Measurements from ENCODE around the gene KCNN4.
"Not testable (repeated sequence)": the region's sequence is repeated elsewhere in the genome, so short reads cannot be mapped to it uniquely, and the experiment has no call there.

The KCNN4 gene

DNA sequence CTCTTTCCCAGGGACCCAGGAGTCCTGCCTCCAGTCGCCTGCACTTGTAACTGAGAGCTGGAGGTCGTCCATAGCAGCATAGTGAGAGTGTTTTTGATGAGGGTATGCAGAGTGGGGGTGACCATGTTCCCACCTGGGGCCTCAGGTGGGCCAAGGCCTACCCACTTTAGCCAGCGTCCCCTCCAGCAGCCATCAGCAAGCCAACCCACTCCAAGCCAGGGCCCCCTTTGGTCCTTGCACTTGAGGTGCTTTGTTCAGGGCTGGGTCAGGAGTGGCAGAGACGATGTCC is 14.1 kb downstream of the KCNN4 start:
- H3K4me3 ChIP-seq (replicated peaks; ENCODE audit: low read depth, low read length) = no peak overlapping the region
- no peak for DNase-seq (ENCODE audit: extremely low read depth, low read depth)
- TF ChIP-seq, protein P1, sequence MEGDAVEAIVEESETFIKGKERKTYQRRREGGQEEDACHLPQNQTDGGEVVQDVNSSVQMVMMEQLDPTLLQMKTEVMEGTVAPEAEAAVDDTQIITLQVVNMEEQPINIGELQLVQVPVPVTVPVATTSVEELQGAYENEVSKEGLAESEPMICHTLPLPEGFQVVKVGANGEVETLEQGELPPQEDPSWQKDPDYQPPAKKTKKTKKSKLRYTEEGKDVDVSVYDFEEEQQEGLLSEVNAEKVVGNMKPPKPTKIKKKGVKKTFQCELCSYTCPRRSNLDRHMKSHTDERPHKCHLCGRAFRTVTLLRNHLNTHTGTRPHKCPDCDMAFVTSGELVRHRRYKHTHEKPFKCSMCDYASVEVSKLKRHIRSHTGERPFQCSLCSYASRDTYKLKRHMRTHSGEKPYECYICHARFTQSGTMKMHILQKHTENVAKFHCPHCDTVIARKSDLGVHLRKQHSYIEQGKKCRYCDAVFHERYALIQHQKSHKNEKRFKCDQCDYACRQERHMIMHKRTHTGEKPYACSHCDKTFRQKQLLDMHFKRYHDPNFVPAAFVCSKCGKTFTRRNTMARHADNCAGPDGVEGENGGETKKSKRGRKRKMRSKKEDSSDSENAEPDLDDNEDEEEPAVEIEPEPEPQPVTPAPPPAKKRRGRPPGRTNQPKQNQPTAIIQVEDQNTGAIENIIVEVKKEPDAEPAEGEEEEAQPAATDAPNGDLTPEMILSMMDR (IDR thresholded peaks at IDR 0.05; ENCODE audit: low read depth, low read length, missing control alignments) = no peak

DNA sequence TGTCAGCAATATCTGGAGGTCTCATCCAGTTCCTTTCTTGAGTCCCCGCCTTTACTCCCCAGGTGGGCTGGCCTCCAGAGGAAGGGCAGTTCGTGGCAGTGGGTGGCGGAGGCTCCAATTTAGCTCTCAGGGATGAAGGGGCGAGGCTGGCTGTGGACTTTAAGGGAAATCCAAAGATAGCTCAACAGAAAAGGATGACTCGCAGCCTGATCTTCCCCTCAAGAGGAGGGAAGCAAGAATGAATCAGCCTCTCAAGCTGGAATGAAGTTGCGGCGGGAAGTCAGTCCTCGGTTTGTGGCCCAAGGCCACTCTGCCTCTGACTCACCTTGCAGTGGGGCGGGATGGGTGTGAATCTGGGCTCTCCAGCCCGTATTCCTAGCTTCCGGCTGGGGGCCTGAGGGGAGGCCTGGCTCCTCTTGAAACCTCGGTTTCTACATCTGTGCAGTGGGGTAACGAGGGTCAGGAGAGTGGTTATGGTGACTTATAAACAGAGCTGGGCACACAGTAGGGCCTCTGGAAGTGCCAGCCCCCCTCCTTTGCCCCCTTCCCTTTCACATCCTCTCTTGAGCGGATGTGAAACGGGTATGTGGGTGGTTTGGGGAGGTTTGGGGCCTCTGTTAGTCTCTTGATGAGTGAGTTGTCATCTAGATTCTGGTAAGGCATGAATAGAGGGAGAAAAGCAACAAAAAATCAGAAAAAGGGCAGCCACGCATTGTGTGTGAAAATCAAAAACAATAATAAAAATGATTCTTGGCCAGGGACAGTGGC is 15.5 kb downstream of the KCNN4 start:
- TF ChIP-seq, protein P1 (IDR thresholded peaks at IDR 0.05; ENCODE audit: low read depth, low read length, missing control alignments) = no peak
- DNase-seq (ENCODE audit: extremely low read depth, low read depth) = peak; percentile 88

DNA sequence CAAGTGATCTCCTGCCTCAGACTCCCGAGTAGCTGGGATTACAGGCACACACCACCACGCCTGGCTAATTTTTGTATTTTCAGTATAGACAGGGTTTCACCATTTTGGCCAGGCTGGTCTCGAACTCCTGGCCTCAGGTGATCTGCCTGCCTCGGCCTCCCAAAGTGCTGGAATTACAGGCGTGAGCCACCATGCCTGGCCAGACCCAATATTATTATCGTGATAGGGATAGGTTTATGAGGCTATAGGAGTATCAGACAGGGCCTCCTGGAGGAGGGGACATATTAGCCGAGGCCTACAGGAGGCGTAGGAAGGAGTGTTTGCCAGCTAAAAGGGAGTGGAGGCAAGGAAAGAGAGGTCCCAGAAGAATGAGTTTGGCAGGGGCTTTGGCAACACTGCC is 16.1 kb downstream of the KCNN4 start:
- H3K4me3 ChIP-seq (replicated peaks; ENCODE audit: low read depth, low read length); DNase-seq (ENCODE audit: extremely low read depth, low read depth): not testable (repeated sequence)

More for the DNA sequence above, 15.5 kb downstream of the KCNN4 start:
- H3K4me3 ChIP-seq (replicated peaks; ENCODE audit: low read depth, low read length) = no peak overlapping the region

DNA sequence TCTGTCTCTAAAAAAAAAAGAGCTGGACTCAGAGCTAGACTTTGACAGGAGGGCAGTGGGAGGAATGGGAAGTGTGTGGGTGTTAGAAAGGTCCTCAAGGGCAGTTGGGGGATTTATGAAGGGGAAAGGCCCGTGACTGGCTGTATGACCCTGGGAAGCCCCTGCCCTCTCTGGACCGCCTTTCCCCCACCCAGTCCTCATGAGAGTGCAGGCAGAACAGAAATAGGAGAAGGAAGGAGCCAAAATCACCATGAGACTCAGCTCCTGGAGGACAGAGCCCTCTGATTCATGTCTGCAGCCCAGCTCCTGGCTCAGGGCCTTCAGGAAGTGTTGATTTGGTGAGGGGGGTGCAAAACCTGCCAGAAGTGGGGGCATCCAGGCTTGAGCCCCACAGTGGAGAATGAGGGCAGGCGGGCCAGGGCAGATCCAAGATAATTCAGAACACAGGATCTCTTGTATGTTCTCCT is 17.3 kb downstream of the KCNN4 start:
- H3K4me3 ChIP-seq (replicated peaks; ENCODE audit: low read depth, low read length) = no peak overlapping the region
- no peak for DNase-seq (ENCODE audit: extremely low read depth, low read depth)

DNA sequence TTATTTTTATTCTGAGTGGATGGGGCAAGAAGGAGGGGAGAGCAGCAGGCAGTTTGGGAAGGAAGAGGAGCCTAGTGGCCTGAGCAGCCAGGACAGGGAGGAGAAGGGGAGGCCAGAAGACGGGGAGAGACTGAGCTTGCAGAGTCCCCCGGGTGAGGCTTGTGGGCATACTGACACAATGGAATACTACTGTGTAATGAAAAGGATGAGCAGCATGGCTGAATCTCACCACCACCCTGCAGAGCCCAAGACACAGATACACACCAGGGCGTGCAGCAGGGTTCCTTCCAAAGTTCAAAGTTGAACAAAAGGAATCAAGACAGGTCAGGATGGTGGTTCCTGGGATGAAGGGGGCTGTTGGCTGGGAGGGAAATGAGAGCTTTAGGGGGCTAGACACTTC is 18.0 kb downstream of the KCNN4 start:
- TF ChIP-seq, protein P1 (IDR thresholded peaks at IDR 0.05; ENCODE audit: low read depth, low read length, missing control alignments) = no peak
- no peak overlapping the region for H3K4me3 ChIP-seq (replicated peaks; ENCODE audit: low read depth, low read length)
- DNase-seq (ENCODE audit: extremely low read depth, low read depth) = no peak

More for the DNA sequence above, 17.3 kb downstream of the KCNN4 start:
- TF ChIP-seq, protein P1 (IDR thresholded peaks at IDR 0.05; ENCODE audit: low read depth, low read length, missing control alignments) = no peak

DNA sequence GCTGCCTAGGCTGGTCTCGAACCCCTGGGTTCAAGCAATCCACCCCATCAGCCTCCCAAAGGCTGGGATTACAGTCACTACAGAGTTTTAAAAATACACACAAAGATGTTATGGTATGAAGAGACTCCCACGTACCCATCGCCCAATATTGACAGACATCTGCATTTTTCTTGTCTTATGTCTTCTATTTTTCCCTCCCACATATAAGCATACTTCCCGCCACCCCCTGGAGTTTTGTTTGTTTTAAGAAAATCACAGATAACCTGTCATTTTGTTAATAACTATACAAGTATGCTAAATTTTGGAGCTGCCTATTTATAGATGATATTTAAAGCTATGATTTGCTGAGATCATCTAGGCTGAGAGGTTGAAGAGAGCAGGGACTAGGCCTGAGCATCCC is 19.8 kb downstream of the KCNN4 start:
- TF ChIP-seq, protein P1 (IDR thresholded peaks at IDR 0.05; ENCODE audit: low read depth, low read length, missing control alignments) = no peak
- no peak overlapping the region for H3K4me3 ChIP-seq (replicated peaks; ENCODE audit: low read depth, low read length)
- no peak for DNase-seq (ENCODE audit: extremely low read depth, low read depth)

DNA sequence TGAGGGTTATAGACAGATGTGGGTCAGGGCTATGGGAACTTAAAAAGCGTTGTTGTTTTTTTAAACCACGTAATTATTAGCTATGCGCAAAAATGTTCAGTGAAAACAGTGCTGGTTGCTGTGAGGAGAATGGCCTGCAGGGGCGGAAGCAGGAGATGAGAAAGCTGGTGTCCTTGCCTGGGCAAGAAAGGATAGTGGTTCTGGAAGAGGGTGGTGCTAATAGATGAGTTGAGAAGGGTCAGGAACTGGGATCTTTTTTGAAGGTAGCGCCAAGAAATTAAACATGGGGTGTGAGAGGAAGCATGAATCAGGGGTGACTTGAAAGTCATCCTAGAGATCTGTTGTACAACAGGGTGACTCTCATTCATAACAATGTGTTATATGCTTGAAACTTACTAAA is 21.3 kb downstream of the KCNN4 start:
- no peak overlapping the region for H3K4me3 ChIP-seq (replicated peaks; ENCODE audit: low read depth, low read length)
- peak; percentile 45 for DNase-seq (ENCODE audit: extremely low read depth, low read depth)
- TF ChIP-seq, protein P1 (IDR thresholded peaks at IDR 0.05; ENCODE audit: low read depth, low read length, missing control alignments) = peak; percentile 50
